GM12878 (cell line): ENCODE data around the gene AP3S2.

ENCODE experiments used
- BHLHE40 ChIP-seq, 2 experiments: fragments of 450-650 bp in 1 of 2; IDR thresholded peaks; 2 replicates each; pipeline ENCODE4 v1.6.1; 2011 to 2017; ENCODE audit warnings: low read depth in 2 of 2, borderline replicate concordance in 1 of 2, improper control_type of control experiment in 1 of 2, low read length in 1 of 2, mild to moderate bottlenecking in 1 of 2
- EED ChIP-seq: sonication (generic); IDR thresholded peaks from 2 replicates; pipeline ENCODE4 v1.6.1; 2016; ENCODE audit warnings: antibody characterized with exemption, low read depth
- IKZF1 ChIP-seq: fragments of 450-650 bp; conservative IDR thresholded peaks from 2 replicates; pipeline ENCODE4 v1.6.1; 2017; ENCODE audit warnings: antibody characterized with exemption, mild to moderate bottlenecking
- JUNB ChIP-seq: IDR thresholded peaks from 2 replicates; pipeline ENCODE4 v1.6.1; 2016; ENCODE audit warnings: antibody characterized with exemption, mild to moderate bottlenecking
- POLR2A ChIP-seq: IDR thresholded peaks from 2 replicates; pipeline ENCODE4 v1.6.1; 2011; ENCODE audit warnings: low read depth, mild to moderate bottlenecking, low read length
- POU2F2 ChIP-seq: IDR thresholded peaks from 3 replicates; pipeline ENCODE4 v1.6.1; 2011; ENCODE audit warnings: low read depth, mild to moderate bottlenecking, low read length, borderline replicate concordance
- SPI1 ChIP-seq: IDR thresholded peaks from 2 replicates; pipeline ENCODE4 v1.6.1; 2011; ENCODE audit warnings: low read depth, mild to moderate bottlenecking, low read length, moderate library complexity, borderline replicate concordance; ENCODE audit not compliant: insufficient read depth
- SREBF2 ChIP-seq: IDR thresholded peaks from 2 replicates; pipeline ENCODE4 v1.6.1; 2012; ENCODE audit warnings: mild to moderate bottlenecking, low read length
- TCF7 ChIP-seq: IDR thresholded peaks from 2 replicates; pipeline ENCODE4 v1.6.1; 2014; ENCODE audit warnings: antibody characterized with exemption, borderline replicate concordance
- TF ChIP-seq, protein P1 (sequence below): fragments of 450-650 bp; formaldehyde crosslinking; IDR thresholded peaks from 2 replicates; pipeline ENCODE4 v1.5.0; 2022; ENCODE audit warnings: mild to moderate bottlenecking, missing genetic modification characterization
- TF ChIP-seq, protein P2 (sequence below), 3 experiments: IDR thresholded peaks in 2 of 3; conservative IDR thresholded peaks in 1 of 3; 2 replicates each; pipeline ENCODE4 v1.5.1; 2011; ENCODE audit warnings: low read depth in 3 of 3, low read length in 3 of 3, mild to moderate bottlenecking in 3 of 3, control low read depth in 2 of 3, moderate library complexity in 2 of 3, inconsistent platforms in 1 of 3, mixed read lengths in 1 of 3; ENCODE audit not compliant: control insufficient read depth in 2 of 3, insufficient read depth in 1 of 3; ENCODE audit errors: extremely low read depth in 1 of 3
- TF ChIP-seq, protein P3 (sequence below): IDR thresholded peaks from 2 replicates; pipeline ENCODE4 v1.6.1; 2011; ENCODE audit warnings: low read depth, mild to moderate bottlenecking, low read length, moderate library complexity, borderline replicate concordance; ENCODE audit errors: extremely low read depth

DNA sequence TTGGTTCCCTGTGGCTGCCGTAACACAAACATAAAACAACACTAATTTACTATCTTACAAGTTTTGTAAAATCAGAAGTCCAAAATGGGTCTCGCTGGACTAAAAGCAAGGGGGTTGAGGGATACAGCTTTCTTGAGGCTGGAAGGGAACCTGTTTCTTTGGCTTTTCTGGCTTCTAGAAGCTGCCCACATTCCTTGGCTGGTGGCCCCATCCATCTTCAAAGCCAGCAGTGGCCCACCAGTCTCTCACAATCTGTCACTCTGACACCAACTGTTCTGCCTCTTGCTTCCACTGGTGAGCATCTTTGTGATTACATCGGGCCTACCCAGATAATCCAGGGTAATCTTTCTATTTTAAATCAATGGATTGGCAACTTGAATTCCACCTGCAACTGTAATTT, 78.0 kb downstream of the AP3S2 start:
- TF ChIP-seq TCF7, result no peak
- no peak for TF ChIP-seq POLR2A
- no peak for TF ChIP-seq POU2F2
- TF ChIP-seq IKZF1, result no peak
- TF ChIP-seq SREBF2, result no peak
- no peak for TF ChIP-seq BHLHE40 (IDR thresholded peaks at IDR 0.05; ENCODE audit: borderline replicate concordance in 1 of 2, low read depth in 2 of 2, low read length in 1 of 2)
- no peak for TF ChIP-seq JUNB
- TF ChIP-seq, protein P1, sequence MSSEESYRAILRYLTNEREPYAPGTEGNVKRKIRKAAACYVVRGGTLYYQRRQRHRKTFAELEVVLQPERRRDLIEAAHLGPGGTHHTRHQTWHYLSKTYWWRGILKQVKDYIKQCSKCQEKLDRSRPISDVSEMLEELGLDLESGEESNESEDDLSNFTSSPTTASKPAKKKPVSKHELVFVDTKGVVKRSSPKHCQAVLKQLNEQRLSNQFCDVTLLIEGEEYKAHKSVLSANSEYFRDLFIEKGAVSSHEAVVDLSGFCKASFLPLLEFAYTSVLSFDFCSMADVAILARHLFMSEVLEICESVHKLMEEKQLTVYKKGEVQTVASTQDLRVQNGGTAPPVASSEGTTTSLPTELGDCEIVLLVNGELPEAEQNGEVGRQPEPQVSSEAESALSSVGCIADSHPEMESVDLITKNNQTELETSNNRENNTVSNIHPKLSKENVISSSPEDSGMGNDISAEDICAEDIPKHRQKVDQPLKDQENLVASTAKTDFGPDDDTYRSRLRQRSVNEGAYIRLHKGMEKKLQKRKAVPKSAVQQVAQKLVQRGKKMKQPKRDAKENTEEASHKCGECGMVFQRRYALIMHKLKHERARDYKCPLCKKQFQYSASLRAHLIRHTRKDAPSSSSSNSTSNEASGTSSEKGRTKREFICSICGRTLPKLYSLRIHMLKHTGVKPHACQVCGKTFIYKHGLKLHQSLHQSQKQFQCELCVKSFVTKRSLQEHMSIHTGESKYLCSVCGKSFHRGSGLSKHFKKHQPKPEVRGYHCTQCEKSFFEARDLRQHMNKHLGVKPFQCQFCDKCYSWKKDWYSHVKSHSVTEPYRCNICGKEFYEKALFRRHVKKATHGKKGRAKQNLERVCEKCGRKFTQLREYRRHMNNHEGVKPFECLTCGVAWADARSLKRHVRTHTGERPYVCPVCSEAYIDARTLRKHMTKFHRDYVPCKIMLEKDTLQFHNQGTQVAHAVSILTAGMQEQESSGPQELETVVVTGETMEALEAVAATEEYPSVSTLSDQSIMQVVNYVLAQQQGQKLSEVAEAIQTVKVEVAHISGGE (CRISPR knock-in tag), result no peak
- no peak for TF ChIP-seq SPI1
- TF ChIP-seq, protein P2, sequence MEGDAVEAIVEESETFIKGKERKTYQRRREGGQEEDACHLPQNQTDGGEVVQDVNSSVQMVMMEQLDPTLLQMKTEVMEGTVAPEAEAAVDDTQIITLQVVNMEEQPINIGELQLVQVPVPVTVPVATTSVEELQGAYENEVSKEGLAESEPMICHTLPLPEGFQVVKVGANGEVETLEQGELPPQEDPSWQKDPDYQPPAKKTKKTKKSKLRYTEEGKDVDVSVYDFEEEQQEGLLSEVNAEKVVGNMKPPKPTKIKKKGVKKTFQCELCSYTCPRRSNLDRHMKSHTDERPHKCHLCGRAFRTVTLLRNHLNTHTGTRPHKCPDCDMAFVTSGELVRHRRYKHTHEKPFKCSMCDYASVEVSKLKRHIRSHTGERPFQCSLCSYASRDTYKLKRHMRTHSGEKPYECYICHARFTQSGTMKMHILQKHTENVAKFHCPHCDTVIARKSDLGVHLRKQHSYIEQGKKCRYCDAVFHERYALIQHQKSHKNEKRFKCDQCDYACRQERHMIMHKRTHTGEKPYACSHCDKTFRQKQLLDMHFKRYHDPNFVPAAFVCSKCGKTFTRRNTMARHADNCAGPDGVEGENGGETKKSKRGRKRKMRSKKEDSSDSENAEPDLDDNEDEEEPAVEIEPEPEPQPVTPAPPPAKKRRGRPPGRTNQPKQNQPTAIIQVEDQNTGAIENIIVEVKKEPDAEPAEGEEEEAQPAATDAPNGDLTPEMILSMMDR (IDR thresholded peaks at IDR 0.05 in 2 of 3, conservative IDR thresholded peaks at IDR 0.05 in 1 of 3; ENCODE audit: control insufficient read depth in 2 of 3, extremely low read depth in 1 of 3, insufficient read depth in 1 of 3, low read depth in 3 of 3, low read length in 3 of 3), result no peak
- TF ChIP-seq, protein P3, sequence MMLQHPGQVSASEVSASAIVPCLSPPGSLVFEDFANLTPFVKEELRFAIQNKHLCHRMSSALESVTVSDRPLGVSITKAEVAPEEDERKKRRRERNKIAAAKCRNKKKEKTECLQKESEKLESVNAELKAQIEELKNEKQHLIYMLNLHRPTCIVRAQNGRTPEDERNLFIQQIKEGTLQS, result no peak
- TF ChIP-seq EED, result no peak
